Activated effector memory CD4-positive, alpha-beta T cell treated with Interleukin-2 at 50 U/mL for 16 hours (primary cell): ENCODE measurements around the gene RAPGEF1.

ENCODE experiments used
- DNase-seq: peaks from one replicate; pipeline ENCODE4 v3.0.0-alpha.2; 2020

The RAPGEF1 gene

DNA sequence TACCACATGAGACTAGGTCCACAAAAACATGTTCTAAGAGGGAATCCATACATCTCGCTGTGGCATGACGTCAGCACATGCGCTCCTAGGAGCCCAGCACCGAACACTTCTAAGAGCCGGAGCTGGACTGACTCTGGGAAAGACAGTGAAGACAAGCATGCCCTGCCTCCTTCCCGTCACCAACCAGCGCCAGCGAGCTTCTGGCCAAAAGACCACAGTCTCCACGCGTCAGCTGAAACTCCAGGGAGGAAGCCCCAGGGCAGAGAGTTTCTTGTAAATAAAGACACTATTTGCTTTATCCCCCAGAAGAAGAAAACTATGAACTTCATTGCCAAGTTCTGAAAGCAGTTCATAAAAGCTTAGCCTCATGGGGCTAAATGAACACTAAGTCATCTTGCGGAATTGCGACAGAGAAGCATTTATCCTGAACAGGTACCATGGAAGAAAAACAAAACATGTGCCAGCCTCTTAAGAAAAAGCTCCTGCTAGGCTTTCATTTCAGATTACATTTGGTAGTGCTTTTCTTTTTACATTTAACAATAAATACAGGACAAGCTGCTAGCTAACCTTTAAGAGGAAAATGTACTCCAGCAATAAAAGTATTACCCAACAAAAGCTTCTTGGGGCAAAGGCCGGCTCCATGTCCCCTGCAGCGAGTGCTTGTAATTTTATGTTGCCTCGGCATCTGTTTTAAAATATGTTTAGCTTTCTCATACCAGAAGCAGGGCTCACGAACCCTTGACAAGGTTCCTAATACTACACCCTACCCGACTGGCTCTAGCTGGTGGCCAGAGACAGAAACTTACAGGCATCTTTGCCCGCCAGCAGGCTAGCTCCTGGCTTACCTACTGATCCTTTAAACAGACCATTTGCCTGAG lies 98.0 kb downstream of the RAPGEF1 start:
- DNase-seq, result no peak

GRCh38 chr9:131640438-131641137 lies 99.3 kb downstream of the RAPGEF1 start:
- no peak for DNase-seq

DNA sequence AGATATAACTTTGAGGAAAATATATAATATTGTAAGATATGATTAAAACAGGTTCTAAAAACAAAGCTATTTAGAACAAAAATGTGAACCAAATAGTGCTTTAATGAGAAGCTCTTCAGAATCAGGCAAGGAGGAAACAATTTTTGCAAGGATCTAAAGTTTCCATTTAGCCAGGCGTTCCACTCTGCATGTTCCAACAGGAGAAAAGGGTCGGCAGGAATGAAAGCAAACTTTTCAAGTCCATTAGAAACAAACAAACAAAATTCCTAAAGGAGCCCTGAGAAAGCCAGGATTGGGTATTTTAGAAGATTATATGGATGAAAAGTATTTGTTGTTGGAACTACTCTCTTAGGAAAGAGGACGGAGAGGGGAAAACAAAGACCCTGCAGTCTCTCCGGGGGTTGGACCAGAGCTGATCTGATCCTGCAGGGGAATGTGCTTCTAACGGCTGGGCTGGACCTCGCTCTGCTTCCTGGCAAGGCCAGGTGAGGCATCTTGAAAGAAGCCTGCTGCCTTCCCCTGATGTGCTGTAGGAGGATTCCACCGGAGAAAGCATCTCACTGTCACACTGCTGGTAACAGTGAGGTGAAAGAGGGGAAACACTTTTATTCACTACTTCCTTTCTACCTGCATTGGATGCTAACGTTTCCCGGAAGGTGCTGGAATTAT lies 100.0 kb downstream of the RAPGEF1 start:
- DNase-seq, result no peak

GRCh38 chr9:131636593-131636992 lies 103.3 kb downstream of the RAPGEF1 start:
- no peak for DNase-seq

GRCh38 chr9:131635892-131636291 lies 104.0 kb downstream of the RAPGEF1 start:
- no peak for DNase-seq

DNA sequence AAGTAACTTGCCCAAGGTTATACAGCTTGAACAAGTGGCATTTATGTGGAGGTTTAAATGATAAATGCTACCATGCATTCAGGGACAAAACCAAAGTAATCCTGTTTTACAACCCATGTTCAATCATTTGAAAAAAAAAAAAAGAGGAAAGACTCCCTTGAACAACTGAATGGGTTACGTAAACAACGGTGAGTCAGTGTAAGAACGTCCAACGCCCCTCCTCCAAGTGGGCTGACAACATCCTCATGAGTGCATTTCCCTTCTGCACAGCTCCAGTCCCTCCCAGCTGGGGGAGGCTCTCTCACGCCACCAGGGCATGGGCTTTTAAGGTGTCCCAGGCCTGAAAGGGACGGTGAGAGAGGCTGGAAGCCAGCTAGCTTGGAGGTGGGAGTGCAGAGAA lies 104.6 kb downstream of the RAPGEF1 start:
- DNase-seq, result peak; percentile 71

GRCh38 chr9:131633491-131634031 lies 106.3 kb downstream of the RAPGEF1 start:
- DNase-seq, result no peak

DNA sequence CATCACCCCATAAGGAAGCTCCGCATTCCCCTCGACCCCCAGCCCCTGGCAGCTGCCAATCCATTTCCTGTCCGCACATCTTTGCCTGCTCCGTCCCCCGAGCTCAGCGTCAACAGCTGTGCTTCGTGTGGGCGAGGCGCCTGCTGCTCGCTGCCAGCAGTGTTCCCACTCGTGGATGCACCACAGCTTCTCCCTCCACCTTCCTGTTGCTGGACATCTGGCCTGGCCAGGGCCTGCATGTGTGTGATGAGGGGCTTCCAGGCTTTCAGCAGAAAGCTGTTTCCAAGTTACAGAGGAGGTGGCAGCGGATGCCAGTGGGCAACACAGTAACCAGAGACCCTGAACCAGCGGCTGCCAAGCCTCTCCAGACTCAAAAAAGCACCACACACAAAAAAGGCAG lies 108.6 kb downstream of the RAPGEF1 start:
- DNase-seq, result no peak

GRCh38 chr9:131630205-131630831 lies 109.6 kb downstream of the RAPGEF1 start:
- DNase-seq, result no peak

GRCh38 chr9:131629825-131630204 lies 110.1 kb downstream of the RAPGEF1 start:
- DNase-seq, result no peak

GRCh38 chr9:131629226-131629500 lies 110.7 kb downstream of the RAPGEF1 start:
- DNase-seq, result no peak

- no peak for DNase-seq
Measured at GRCh38 chr9:131628459-131629225, 111.2 kb downstream of the RAPGEF1 start.

- DNase-seq, result peak; percentile 39
Measured at GRCh38 chr9:131627648-131628458, 112.0 kb downstream of the RAPGEF1 start.

GRCh38 chr9:131627326-131627647 lies 112.6 kb downstream of the RAPGEF1 start:
- no peak for DNase-seq

DNA sequence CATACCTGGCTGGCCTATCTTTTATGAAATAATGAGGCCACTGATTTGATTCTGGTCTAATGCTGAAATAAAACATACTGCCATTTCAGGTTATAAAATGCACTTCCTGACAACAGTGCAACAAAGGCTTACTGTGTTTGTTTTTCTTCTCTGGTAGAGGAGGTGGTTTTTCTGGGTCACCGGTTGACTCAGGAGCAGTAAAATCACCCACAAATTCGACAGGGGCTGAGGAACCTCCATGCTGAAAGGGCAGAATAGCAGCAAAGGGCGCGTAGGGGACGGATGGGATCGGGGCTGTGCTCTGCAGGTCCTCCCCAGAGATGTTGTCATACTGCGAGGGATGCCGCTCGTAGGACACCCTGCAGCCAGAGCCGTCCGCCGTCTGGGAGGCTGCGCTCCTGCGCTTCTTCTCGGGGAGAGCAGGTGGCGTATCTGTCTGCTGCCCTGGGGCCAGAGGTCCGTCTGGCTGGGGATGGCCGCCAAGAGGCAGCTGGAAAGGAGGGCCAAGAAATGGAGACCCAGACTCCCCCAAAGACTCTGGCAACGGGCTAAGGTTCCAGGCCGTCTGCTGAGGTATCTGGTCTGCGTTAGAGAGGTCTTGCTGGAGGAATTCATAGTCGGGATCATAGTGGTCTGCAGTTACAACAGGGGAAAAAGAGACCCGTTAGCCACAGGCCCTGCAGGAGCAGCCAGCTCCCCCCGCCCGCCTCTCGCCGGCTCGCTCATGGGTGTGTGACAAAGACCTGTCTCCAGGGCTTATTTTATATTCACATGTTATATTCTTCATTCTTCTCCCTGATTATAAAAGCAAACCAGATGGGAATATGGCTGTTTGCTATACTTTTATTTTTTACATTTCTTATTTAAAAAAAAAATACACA lies 113.8 kb downstream of the RAPGEF1 start:
- no peak for DNase-seq

- DNase-seq, result no peak
Measured at GRCh38 chr9:131625508-131625787, 114.4 kb downstream of the RAPGEF1 start.

DNA sequence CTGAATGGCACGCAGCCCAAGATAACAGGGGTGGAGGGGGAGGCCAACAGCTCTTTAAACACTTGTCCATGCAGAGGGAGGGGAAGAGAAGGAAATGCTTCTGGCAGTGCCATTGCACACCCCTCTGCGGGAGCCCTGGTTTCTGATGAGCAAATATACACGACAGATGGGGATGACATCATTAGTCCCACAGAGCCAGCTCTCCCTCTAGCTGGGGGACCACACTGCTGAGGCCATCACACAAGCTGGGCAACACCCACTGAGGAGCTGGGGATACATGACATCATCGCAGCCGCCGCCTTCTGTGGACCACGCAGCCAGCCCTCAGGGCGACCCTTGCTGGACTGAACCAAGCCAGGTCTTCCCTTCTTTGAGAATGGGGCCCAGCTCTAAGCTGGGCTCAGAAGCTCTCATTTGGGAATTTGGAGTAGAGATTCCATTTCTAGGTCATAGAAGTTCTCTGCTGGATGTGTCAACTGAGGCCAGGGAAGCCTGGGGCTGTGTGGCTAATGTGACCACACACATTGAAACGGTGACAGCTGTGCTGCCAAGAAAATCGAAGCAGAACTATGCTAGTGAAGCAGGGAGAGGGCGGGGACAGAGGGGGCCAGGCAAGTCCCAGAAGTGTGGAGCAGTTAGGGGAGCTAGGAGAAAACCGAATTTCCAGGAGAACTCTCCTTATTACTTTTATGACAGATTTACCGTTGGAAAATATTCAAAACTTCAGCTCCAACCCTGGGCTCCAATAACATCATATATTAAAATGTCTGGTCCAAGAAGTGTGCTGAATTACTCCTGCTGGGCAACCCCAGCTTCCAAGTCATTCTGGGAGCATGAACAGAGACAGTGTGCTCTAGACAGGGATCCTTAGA lies 115.0 kb downstream of the RAPGEF1 start:
- no peak for DNase-seq

GRCh38 chr9:131623655-131624330 lies 116.1 kb downstream of the RAPGEF1 start:
- no peak for DNase-seq

DNA sequence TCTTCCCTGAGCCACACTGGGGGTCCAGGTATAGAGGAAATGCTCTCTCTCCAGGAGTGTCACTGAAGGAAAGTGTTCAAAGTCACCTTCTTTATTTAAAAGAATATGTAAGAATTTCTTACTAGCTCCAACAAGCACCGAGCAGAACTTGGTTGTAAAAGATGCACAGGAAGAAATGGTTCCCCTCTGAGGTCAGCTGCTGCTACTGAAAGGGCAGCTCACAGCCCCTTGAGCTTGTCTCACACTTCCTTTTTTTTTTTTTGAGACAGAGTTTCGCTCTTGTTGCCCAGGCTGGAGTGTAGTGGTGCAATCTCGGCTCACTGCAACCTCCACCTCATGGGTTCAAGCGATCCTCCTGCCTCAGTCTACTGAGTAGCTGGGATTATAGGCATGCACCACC lies 117.4 kb downstream of the RAPGEF1 start:
- DNase-seq, result no peak
